Loucy (cell line): ENCODE measurements around the gene TM9SF4.

Experiments used
- EZH2phosphoT487 ChIP-seq: fragments of 200-600 bp; IDR thresholded peaks from 2 replicates; pipeline ENCODE4 v1.6.1; 2018; ENCODE audit warnings: antibody characterized with exemption, mild to moderate bottlenecking, moderate library complexity, borderline replicate concordance
- TF ChIP-seq, protein P1 (sequence below): fragments of 200-600 bp; sonication (generic); conservative IDR thresholded peaks from 2 replicates; pipeline ENCODE4 v1.5.1; 2014; ENCODE audit warnings: mild to moderate bottlenecking, antibody characterized with exemption, low read length

GRCh38 chr20:32070690-32071213 is 38.8 kb upstream of the TM9SF4 start:
- TF ChIP-seq, protein P1, sequence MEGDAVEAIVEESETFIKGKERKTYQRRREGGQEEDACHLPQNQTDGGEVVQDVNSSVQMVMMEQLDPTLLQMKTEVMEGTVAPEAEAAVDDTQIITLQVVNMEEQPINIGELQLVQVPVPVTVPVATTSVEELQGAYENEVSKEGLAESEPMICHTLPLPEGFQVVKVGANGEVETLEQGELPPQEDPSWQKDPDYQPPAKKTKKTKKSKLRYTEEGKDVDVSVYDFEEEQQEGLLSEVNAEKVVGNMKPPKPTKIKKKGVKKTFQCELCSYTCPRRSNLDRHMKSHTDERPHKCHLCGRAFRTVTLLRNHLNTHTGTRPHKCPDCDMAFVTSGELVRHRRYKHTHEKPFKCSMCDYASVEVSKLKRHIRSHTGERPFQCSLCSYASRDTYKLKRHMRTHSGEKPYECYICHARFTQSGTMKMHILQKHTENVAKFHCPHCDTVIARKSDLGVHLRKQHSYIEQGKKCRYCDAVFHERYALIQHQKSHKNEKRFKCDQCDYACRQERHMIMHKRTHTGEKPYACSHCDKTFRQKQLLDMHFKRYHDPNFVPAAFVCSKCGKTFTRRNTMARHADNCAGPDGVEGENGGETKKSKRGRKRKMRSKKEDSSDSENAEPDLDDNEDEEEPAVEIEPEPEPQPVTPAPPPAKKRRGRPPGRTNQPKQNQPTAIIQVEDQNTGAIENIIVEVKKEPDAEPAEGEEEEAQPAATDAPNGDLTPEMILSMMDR = no peak
- no peak for TF ChIP-seq EZH2phosphoT487
